VCaP (cell line): ENCODE measurements around the gene COPS4.
"Not testable (repeated sequence)": the region's sequence is repeated elsewhere in the genome, so short reads cannot be mapped to it uniquely, and the experiment has no call there.

ENCODE experiments used
- H3K27ac ChIP-seq: fragments of 450-650 bp; 2 replicates; pipeline ENCODE4 v1.5.1; 2017
- TF ChIP-seq, protein P1 (sequence below): fragments of 450-650 bp; conservative IDR thresholded peaks from 2 replicates; pipeline ENCODE4 v1.5.1; 2017; ENCODE audit warnings: mild to moderate bottlenecking, moderate library complexity

COPS4 gene

DNA sequence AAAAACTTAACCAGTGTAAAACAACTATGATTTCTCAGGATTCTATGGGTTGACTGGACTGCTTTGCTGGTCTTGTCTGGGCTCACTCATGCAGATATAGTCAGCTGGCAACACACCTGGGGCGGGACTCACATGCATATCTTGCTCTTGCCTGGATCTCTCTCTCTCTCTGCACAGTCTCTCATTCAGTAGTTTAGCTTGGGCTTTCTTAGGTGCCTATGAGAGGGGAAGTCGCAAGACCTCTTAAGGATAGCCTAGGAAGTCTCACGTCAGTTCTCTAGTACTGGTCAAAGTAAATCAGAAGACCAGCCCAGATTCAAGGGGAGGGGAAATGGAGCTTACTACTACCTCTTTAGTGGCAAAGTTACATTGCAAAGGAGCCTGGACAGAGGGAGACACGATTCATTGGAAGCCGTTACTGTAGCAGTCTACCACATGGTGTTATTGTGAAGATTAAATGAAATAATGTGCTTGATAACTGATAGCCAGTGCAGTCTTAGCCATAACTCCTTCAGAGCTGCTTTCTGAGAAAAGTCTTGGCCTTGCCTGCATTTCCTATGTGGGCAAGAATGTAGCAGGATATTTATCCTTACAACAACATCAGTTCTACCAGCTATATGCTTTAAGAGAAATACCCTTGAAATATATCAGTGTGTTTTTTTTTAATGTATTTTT is 2.1 kb downstream of the COPS4 start:
- TF ChIP-seq, protein P1, sequence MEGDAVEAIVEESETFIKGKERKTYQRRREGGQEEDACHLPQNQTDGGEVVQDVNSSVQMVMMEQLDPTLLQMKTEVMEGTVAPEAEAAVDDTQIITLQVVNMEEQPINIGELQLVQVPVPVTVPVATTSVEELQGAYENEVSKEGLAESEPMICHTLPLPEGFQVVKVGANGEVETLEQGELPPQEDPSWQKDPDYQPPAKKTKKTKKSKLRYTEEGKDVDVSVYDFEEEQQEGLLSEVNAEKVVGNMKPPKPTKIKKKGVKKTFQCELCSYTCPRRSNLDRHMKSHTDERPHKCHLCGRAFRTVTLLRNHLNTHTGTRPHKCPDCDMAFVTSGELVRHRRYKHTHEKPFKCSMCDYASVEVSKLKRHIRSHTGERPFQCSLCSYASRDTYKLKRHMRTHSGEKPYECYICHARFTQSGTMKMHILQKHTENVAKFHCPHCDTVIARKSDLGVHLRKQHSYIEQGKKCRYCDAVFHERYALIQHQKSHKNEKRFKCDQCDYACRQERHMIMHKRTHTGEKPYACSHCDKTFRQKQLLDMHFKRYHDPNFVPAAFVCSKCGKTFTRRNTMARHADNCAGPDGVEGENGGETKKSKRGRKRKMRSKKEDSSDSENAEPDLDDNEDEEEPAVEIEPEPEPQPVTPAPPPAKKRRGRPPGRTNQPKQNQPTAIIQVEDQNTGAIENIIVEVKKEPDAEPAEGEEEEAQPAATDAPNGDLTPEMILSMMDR: no peak
- H3K27ac ChIP-seq: no peak overlapping the region

DNA sequence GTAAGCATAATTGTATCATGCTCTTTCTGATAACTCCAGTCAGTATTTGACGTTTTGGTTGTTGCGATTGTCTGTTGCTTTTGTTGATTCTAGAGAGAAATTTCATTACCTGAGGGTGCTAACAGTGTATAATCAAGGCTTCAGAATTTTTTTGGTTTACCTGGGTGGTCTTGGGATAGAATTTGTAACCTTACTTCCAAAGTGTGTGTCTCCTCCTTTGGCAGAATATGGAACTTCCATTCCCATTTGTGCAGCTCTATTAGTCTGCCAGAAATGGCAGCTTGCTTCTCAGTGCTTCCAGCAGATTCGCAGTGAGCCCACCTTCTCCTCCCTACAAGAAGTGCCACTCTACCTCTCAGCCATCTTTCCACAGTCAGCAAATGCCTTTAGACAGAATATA is 5.3 kb downstream of the COPS4 start:
- TF ChIP-seq, protein P1: no peak
- H3K27ac ChIP-seq: no peak overlapping the region

- not testable (repeated sequence) for H3K27ac ChIP-seq
Observed at GRCh38 chr4:83043157-83043556, 8.2 kb downstream of the COPS4 start.

DNA sequence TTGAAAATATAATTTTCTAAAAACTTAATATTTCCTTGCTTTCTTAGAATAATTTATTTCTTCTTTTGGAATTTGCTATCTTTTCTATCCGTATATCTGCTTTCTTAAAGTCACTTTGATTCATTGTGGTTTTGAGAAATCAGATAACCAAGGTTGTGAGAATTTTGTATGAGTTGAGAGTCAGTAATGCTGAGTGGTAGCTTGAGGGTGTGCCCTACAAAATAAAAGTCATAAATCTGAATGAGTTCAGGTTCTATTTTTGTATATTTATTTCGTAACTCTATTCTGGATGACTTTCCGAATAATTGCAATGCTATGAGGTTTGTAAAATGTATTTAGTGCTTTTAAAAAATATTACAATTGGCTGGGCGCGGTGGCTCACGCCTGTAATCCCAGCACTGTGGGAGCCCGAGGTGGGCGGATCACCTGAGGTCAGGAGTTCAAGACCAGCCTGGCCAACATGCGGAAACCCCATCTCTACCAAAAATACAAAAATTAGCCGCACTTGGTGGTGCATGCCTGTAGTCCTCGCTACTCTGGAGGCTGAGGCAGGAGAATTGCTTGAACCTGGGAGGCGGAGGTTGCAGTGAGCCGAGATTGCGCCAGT is 8.9 kb downstream of the COPS4 start:
- no peak overlapping the region for H3K27ac ChIP-seq
- TF ChIP-seq, protein P1: no peak

DNA sequence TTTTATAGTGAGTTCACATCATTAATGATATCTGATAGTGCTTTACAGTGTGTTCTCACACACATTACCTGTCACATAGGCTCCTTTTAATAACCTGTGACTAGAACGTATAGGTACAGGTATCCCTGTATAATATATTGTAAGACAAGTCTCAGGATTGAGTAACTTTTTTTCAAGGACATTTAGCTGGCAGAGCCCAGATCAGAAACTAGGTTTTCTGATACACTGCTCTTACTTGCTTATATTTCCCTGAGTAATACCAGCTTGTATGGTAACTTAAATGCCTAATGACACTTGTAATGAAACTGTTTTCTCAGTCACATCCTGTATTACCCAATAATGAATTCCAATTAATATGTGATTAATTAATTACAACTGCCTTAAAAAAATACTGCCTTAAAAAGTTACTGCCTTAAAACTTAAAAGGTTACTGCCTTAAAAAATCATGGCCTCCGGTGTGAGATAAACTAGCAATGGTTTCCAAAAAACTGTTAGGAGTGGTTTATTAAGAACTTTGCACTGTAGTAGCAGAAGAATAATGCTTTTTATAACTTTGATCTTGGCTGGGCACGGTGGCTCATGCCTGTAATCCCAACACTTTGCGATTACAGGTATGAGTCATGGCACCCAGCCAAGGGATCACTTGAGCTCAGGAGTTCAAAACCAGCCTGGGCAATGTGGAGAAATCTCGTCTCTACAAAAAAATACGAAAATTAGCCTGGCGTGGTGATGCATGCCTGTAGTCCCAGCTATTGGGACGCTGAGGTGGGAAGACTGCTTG is 11.9 kb downstream of the COPS4 start:
- no peak overlapping the region for H3K27ac ChIP-seq
- TF ChIP-seq, protein P1: no peak

- not testable (repeated sequence) for H3K27ac ChIP-seq
Observed at GRCh38 chr4:83048781-83049180, 13.8 kb downstream of the COPS4 start.

DNA sequence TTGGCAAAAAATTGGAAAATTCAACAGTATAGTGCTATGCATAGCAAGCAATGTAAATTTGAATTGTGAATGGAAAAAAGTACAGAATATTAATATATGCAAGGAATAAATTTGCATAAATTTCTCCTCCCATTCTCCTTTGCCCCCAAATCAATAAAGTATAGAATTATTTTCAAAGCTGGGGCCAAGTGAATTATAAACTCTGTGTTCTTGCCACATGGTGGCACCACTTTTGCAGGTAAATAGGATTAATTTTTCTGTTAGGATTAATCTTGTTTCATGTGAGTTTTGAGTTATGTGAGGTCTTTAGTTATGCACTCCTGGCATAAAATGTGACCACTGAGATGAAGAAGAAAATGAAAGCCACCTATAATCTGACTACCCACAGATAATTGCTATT is 19.9 kb downstream of the COPS4 start:
- TF ChIP-seq, protein P1: peak; percentile 80
- no peak overlapping the region for H3K27ac ChIP-seq

GRCh38 chr4:83062739-83063138 is 27.8 kb downstream of the COPS4 start:
- TF ChIP-seq, protein P1: no peak
- no peak overlapping the region for H3K27ac ChIP-seq
